ENCODE data around the gene SLC5A9. TPM values are rescaled to one million over a fixed set of nuclear protein-coding genes. Genes with fewer than 3 reads are reported as not detected.

The SLC5A9 gene
- total and polyA plus RNA-seq, 2 of the 13 experiments (the other 11 are each of a cell fraction or from before 2014, with no cell fraction given), result 42.0 to 65.0 TPM

DNA sequence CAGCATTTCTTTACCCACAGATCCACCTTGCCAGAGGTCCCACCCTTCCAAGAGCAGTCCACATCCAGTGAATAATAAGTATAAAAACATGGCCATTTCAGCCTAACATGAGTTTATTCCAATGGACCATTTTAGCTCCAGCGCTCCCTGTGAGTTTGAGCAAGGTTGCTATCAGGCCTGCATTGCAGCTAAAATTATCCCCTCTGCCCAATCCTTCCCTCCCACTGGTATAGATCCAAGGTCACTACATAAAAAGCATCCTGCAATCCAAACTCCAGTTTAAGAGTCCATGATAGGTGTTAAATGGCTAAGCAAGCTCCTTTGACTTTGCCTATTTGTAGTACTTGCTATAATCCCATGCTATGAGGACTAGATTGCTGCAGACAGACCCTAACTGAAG lies 35.6 kb downstream of the SLC5A9 start:
- BruUV-seq (replicated peaks), result no TSS peak

More for the DNA sequence above, 35.6 kb downstream of the SLC5A9 start:
- Histone ChIP-seq H3K27me3 (ENCODE audit: control insufficient read depth in 1 of 2, insufficient read depth in 2 of 2, low read length in 2 of 2) (no peaks in the 10 kb centered on the region), H3K4me3 (replicated peaks in 1 of 3; ENCODE audit: insufficient read depth in 1 of 3, low read depth in 2 of 3, low read length in 3 of 3) (no peak overlapping the region), H2AFZ (ENCODE audit: low read length) (no peak overlapping the region), H3K4me2 (ENCODE audit: low read depth, low read length) (no peak overlapping the region), H3K36me3 (replicated peaks in 1 of 2; ENCODE audit: control insufficient read depth in 1 of 2, insufficient read depth in 2 of 2, low read length in 2 of 2) (no peaks in the 10 kb centered on the region), H3K79me2 (ENCODE audit: insufficient read depth, low read length) (no peaks in the 10 kb centered on the region), H4K20me1 (ENCODE audit: insufficient read depth, low read length) (no peaks in the 10 kb centered on the region), H3K9me3 (ENCODE audit: low read length) (no peaks in the 10 kb centered on the region), H3K27ac (ENCODE audit: extremely low read length, insufficient read depth, low read length) (no peak overlapping the region), H3K4me1 (ENCODE audit: insufficient read depth, low read length) (no peaks in the 10 kb centered on the region), H3K9ac (ENCODE audit: insufficient read depth, low read depth, low read length) (no peak overlapping the region)
- 90% methylated on average over 1 of the region's 1 CpG for whole genome bisulfite sequencing (ENCODE audit: low lambda C conversion rate)
- ATAC-seq, result no peak
- TF ChIP-seq, protein P1, sequence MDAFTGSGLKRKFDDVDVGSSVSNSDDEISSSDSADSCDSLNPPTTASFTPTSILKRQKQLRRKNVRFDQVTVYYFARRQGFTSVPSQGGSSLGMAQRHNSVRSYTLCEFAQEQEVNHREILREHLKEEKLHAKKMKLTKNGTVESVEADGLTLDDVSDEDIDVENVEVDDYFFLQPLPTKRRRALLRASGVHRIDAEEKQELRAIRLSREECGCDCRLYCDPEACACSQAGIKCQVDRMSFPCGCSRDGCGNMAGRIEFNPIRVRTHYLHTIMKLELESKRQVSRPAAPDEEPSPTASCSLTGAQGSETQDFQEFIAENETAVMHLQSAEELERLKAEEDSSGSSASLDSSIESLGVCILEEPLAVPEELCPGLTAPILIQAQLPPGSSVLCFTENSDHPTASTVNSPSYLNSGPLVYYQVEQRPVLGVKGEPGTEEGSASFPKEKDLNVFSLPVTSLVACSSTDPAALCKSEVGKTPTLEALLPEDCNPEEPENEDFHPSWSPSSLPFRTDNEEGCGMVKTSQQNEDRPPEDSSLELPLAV (CRISPR knock-in tag; conservative IDR thresholded peaks at IDR 0.05; ENCODE audit: low read depth), result no peak
- TF ChIP-seq MEIS1 (CRISPR knock-in tag; IDR thresholded peaks at IDR 0.05; ENCODE audit: borderline replicate concordance), result no peak
- TF ChIP-seq, protein P2, sequence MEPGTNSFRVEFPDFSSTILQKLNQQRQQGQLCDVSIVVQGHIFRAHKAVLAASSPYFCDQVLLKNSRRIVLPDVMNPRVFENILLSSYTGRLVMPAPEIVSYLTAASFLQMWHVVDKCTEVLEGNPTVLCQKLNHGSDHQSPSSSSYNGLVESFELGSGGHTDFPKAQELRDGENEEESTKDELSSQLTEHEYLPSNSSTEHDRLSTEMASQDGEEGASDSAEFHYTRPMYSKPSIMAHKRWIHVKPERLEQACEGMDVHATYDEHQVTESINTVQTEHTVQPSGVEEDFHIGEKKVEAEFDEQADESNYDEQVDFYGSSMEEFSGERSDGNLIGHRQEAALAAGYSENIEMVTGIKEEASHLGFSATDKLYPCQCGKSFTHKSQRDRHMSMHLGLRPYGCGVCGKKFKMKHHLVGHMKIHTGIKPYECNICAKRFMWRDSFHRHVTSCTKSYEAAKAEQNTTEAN (CRISPR knock-in tag; conservative IDR thresholded peaks at IDR 0.05), result no peak
- no peak for TF ChIP-seq RFX3 (CRISPR knock-in tag; IDR thresholded peaks at IDR 0.05)
- TF ChIP-seq ZNF550 (CRISPR knock-in tag; IDR thresholded peaks at IDR 0.05; ENCODE audit: borderline replicate concordance), result no peak
- TF ChIP-seq ARID2 (CRISPR knock-in tag; IDR thresholded peaks at IDR 0.05; ENCODE audit: borderline replicate concordance), result no peak
- TF ChIP-seq ZNF121 (CRISPR knock-in tag; IDR thresholded peaks at IDR 0.05), result no peak
- TF ChIP-seq NFYC (CRISPR knock-in tag; IDR thresholded peaks at IDR 0.05), result no peak
- TF ChIP-seq SATB2 (CRISPR knock-in tag; IDR thresholded peaks at IDR 0.05), result no peak
- no peak for TF ChIP-seq ZNF580 (CRISPR knock-in tag; IDR thresholded peaks at IDR 0.05; ENCODE audit: borderline replicate concordance, low read depth)
- no peak for TF ChIP-seq ONECUT2 (CRISPR knock-in tag; IDR thresholded peaks at IDR 0.05)
- no peak for TF ChIP-seq ATF1 (CRISPR knock-in tag; IDR thresholded peaks at IDR 0.05)
- TF ChIP-seq ZNF660 (CRISPR knock-in tag; IDR thresholded peaks at IDR 0.05; ENCODE audit: borderline replicate concordance, low read depth), result no peak
- TF ChIP-seq RERE (CRISPR knock-in tag; IDR thresholded peaks at IDR 0.05; ENCODE audit: low read depth), result no peak
- DNase-seq (ENCODE audit: low spot score), result no peak
- ChIA-PET POLR2A (no interaction called here), CTCF (ENCODE audit: low intra/inter-chr PET ratio, low total read pairs) (no interaction called here)
- intact Hi-C loops (cut with micrococcal nuclease; ENCODE audit: unreplicated experiment), result no loop called here
- FAIRE-seq, result no peak
- in situ Hi-C loops (cut with HindIII; ENCODE audit: extremely low pct_ligation_motif_present, low pct_unique_long_range_greater_than_20kb), result no loop called here
